ENCODE measurements around the gene PIK3R2. TPM values are rescaled to one million over a fixed set of nuclear protein-coding genes. Genes with fewer than 3 reads are reported as not detected.

The PIK3R2 gene
- total RNA-seq, 1 experiment from 2014 or later: 37.6 TPM

GRCh38 chr19:18152442-18152816 lies 534 bp upstream of the PIK3R2 start:
- peak; percentile 63; the same call in 1 of the 2 replicates for TF ChIP-seq CTCF (IDR thresholded peaks at IDR 0.05)
- TF ChIP-seq REST (IDR thresholded peaks at IDR 0.05; ENCODE audit: insufficient read depth in 1 of 2, low read depth in 2 of 2, low read length in 1 of 2): no peak
- TF ChIP-seq TCF7L2 (IDR thresholded peaks at IDR 0.05; ENCODE audit: low read depth, low read length): no peak
- TF ChIP-seq POLR2AphosphoS5 (IDR thresholded peaks at IDR 0.05; ENCODE audit: low read depth, low read length): peak; percentile 64; the same call in 1 of the 2 replicates
- no peak for TF ChIP-seq SIN3A (IDR thresholded peaks at IDR 0.05; ENCODE audit: borderline replicate concordance, insufficient read depth, low read depth, low read length)
- H3K27ac ChIP-seq (ENCODE audit: low read length): peak overlapping the region; percentile 94
- no peaks in the 10 kb centered on the region for H3K27me3 ChIP-seq (ENCODE audit: control insufficient read depth, insufficient read depth, low read length)
- peak overlapping the region; percentile 70 to 72 for H3K4me3 ChIP-seq (ENCODE audit: low read depth in 2 of 2, low read length in 2 of 2)
- in situ Hi-C loops (cut with HindIII; ENCODE audit: low pct_unique_long_range_greater_than_20kb, low sequenced_read_pairs): no loop called here
- DNase-seq (ENCODE audit: low read depth, low spot score) (peak; percentile 87), ATAC-seq (peak; percentile 71)
- intact Hi-C loops (cut with micrococcal nuclease; ENCODE audit: unreplicated experiment): no loop called here
- peaks cover 2% of the 10 kb centered on the region; the same call in 1 of the 2 replicates for H3K36me3 ChIP-seq (ENCODE audit: control insufficient read depth, insufficient read depth, low read length)
- H3K9me3 ChIP-seq (ENCODE audit: control insufficient read depth, insufficient read depth, low read depth, low read length): no peaks in the 10 kb centered on the region
- CTCF ChIA-PET: no interaction called here
- POLR2A ChIA-PET: no interaction called here
- TSS peak; percentile 98 for BruUV-seq (replicated peaks)
- peaks cover 23% of the 10 kb centered on the region for H3K4me1 ChIP-seq (ENCODE audit: control insufficient read depth, insufficient read depth, low read length)

GRCh38 chr19:18153556-18154134 lies 682 bp downstream of the PIK3R2 start:
- intact Hi-C loops (cut with micrococcal nuclease; ENCODE audit: unreplicated experiment) (no loop called here), in situ Hi-C loops (cut with HindIII; ENCODE audit: low pct_unique_long_range_greater_than_20kb, low sequenced_read_pairs) (no loop called here)
- Histone ChIP-seq H3K9me3 (ENCODE audit: control insufficient read depth, insufficient read depth, low read depth, low read length) (no peaks in the 10 kb centered on the region), H3K27me3 (ENCODE audit: control insufficient read depth, insufficient read depth, low read length) (no peaks in the 10 kb centered on the region), H3K4me3 (ENCODE audit: low read depth in 2 of 2, low read length in 2 of 2) (peak overlapping the region; percentile 70 to 72), H3K36me3 (ENCODE audit: control insufficient read depth, insufficient read depth, low read length) (peaks cover 2% of the 10 kb centered on the region; the same call in 1 of the 2 replicates), H3K27ac (ENCODE audit: low read length) (peak overlapping the region; percentile 72), H3K4me1 (ENCODE audit: control insufficient read depth, insufficient read depth, low read length) (peaks cover 27% of the 10 kb centered on the region)
- CTCF ChIA-PET: no interaction called here
- TF ChIP-seq REST (IDR thresholded peaks at IDR 0.05; ENCODE audit: insufficient read depth in 1 of 2, low read depth in 2 of 2, low read length in 1 of 2) (no peak), SIN3A (IDR thresholded peaks at IDR 0.05; ENCODE audit: borderline replicate concordance, insufficient read depth, low read depth, low read length) (no peak), POLR2AphosphoS5 (IDR thresholded peaks at IDR 0.05; ENCODE audit: low read depth, low read length) (no peak), CTCF (IDR thresholded peaks at IDR 0.05) (no peak), TCF7L2 (IDR thresholded peaks at IDR 0.05; ENCODE audit: low read depth, low read length) (no peak)
- ATAC-seq (no peak), DNase-seq (ENCODE audit: low read depth, low spot score) (no peak)
- POLR2A ChIA-PET: no interaction called here
- no TSS peak for BruUV-seq (replicated peaks)

All from Panc1 (cell line).